Gastrocnemius medialis (tissue), 4 donors: ENCODE results near the gene CLPTM1L. TPM values are rescaled to one million over a fixed set of nuclear protein-coding genes. Genes with fewer than 3 reads are reported as not detected.

Experiments used
- ATAC-seq, 2 donors: fragments of 150-250 bp; one replicate each; pipeline ENCODE4 v1.9.1; 2016
- DNase-seq, 2 donors: peaks; one replicate each; pipeline ENCODE4 v3.0.0-alpha.2; 2019
- H3K27ac ChIP-seq, 4 donors: fragments of 200-600 bp; sonication (generic); 1 replicate in 1 of 4; 2 replicates in 3 of 4; pipeline ENCODE4 v1.5.1; 2016 to 2018; ENCODE audit warnings: mild to moderate bottlenecking in 2 of 4, moderate library complexity in 1 of 4
- H3K27me3 ChIP-seq, 3 donors: fragments of 200-600 bp; sonication (generic) in 2 of 3; 1 replicate in 1 of 3; 2 replicates in 2 of 3; pipeline versions ENCODE4 v1.5.1 to v1.6.0; 2016 to 2019; ENCODE audit warnings: mild to moderate bottlenecking in 1 of 3, moderate library complexity in 1 of 3
- H3K36me3 ChIP-seq, 2 donors: fragments of 200-600 bp; sonication (generic) in 1 of 2; one replicate each; pipeline ENCODE4 v1.5.1; 2017 to 2018
- H3K4me1 ChIP-seq, 2 donors: fragments of 200-600 bp; sonication (generic) in 1 of 2; one replicate each; pipeline ENCODE4 v1.5.1; 2016 to 2017; ENCODE audit warnings: mild to moderate bottlenecking in 2 of 2
- H3K4me3 ChIP-seq, 4 donors: fragments of 200-600 bp; sonication (generic) in 3 of 4; 1 replicate in 1 of 4; 2 replicates in 3 of 4; pipeline ENCODE4 v1.5.1; 2016 to 2019; ENCODE audit warnings: mild to moderate bottlenecking in 2 of 4
- H3K9me3 ChIP-seq, 3 donors: fragments of 200-600 bp; sonication (generic) in 2 of 3; 1 replicate in 1 of 3; 2 replicates in 2 of 3; pipeline ENCODE4 v1.5.1; 2016 to 2019
- CTCF ChIP-seq, 5 experiments: fragments of 450-650 bp in 3 of 5; fragments of 200-600 bp in 2 of 5; sonication (generic) in 2 of 5; IDR thresholded peaks in 4 of 5; conservative IDR thresholded peaks in 1 of 5; 1 replicate in 4 of 5; 2 replicates in 1 of 5; pipeline ENCODE4 v1.5.1; 2016 to 2019; ENCODE audit warnings: antibody characterized with exemption in 5 of 5, mild to moderate bottlenecking in 3 of 5, moderate library complexity in 3 of 5
- POLR2A ChIP-seq, 2 donors: fragments of 450-650 bp; IDR thresholded peaks; one replicate each; pipeline ENCODE4 v1.6.1; 2017; ENCODE audit warnings: antibody characterized with exemption in 2 of 2, mild to moderate bottlenecking in 2 of 2, moderate library complexity in 2 of 2
- in situ Hi-C, 4 donors: fragments of 200-750 bp; cut with MboI; loops; one replicate each; pipeline versions ENCODE4 v1.15.0 to v1.8.0; 2017; ENCODE audit warnings: low sequenced_read_pairs in 4 of 4
- intact Hi-C: fragments of 100-400 bp; cut with DNase I; formaldehyde crosslinking; loops from one replicate; pipeline ENCODE4 v1.15.1; 2023; ENCODE audit warnings: low total_unique reads
- total RNA-seq, 4 donors: library from RNA; depleted of rRNA; stranded (reverse); fragments of >200 nt; gene quantifications; one replicate each; pipeline versions ENCODE4 v1.1.0 to v1.2.3, GENCODE V29; 2016

CLPTM1L gene
- total RNA-seq, 4 donors from 2014 or later, result 29.4 to 41.0 (median 36.8) TPM

GRCh38 chr5:1274471-1274870 lies 70.4 kb downstream of the CLPTM1L start:
- Histone ChIP-seq H3K9me3 (no peaks in the 10 kb centered on the region), H3K36me3 (no peaks in the 10 kb centered on the region), H3K4me1 (no peaks in the 10 kb centered on the region), H3K4me3 (no peak overlapping the region), H3K27ac (no peak overlapping the region), H3K27me3 (no peaks in the 10 kb centered on the region)
- intact Hi-C loops (no loop called here), in situ Hi-C loops (no loop called here)
- no peak for TF ChIP-seq POLR2A (IDR thresholded peaks at IDR 0.05)
- no peak for TF ChIP-seq CTCF (IDR thresholded peaks at IDR 0.05 in 4 of 5, conservative IDR thresholded peaks at IDR 0.05 in 1 of 5)
- DNase-seq, result no peak
- ATAC-seq, result no peak

- H3K9me3 ChIP-seq, result no peaks in the 10 kb centered on the region
- H3K4me3 ChIP-seq, result no peak overlapping the region
- DNase-seq (no peak), ATAC-seq (no peak)
- no peaks in the 10 kb centered on the region for H3K36me3 ChIP-seq
- H3K27me3 ChIP-seq, result no peaks in the 10 kb centered on the region
- in situ Hi-C loops, result no loop called here
- intact Hi-C loops, result no loop called here
- TF ChIP-seq CTCF (IDR thresholded peaks at IDR 0.05 in 4 of 5, conservative IDR thresholded peaks at IDR 0.05 in 1 of 5), result no peak
- TF ChIP-seq POLR2A (IDR thresholded peaks at IDR 0.05), result no peak
- no peak overlapping the region for H3K27ac ChIP-seq
- H3K4me1 ChIP-seq, result no peaks in the 10 kb centered on the region
Observed at GRCh38 chr5:1273745-1274144, 71.2 kb downstream of the CLPTM1L start.

GRCh38 chr5:1272201-1272600 lies 72.7 kb downstream of the CLPTM1L start:
- no peak overlapping the region for H3K4me3 ChIP-seq
- intact Hi-C loops (no loop called here), in situ Hi-C loops (no loop called here)
- no peaks in the 10 kb centered on the region for H3K27me3 ChIP-seq
- H3K36me3 ChIP-seq, result no peaks in the 10 kb centered on the region
- DNase-seq (no peak), ATAC-seq (no peak)
- TF ChIP-seq POLR2A (IDR thresholded peaks at IDR 0.05) (no peak), CTCF (IDR thresholded peaks at IDR 0.05 in 4 of 5, conservative IDR thresholded peaks at IDR 0.05 in 1 of 5) (no peak)
- H3K27ac ChIP-seq, result no peak overlapping the region
- no peaks in the 10 kb centered on the region for H3K4me1 ChIP-seq
- H3K9me3 ChIP-seq, result no peaks in the 10 kb centered on the region

- no peaks in the 10 kb centered on the region for H3K36me3 ChIP-seq
- intact Hi-C loops, result no loop called here
- H3K27ac ChIP-seq, result no peak overlapping the region
- no peaks in the 10 kb centered on the region for H3K27me3 ChIP-seq
- TF ChIP-seq CTCF (IDR thresholded peaks at IDR 0.05 in 4 of 5, conservative IDR thresholded peaks at IDR 0.05 in 1 of 5) (no peak), POLR2A (IDR thresholded peaks at IDR 0.05) (no peak)
- in situ Hi-C loops, result no loop called here
- no peaks in the 10 kb centered on the region for H3K4me1 ChIP-seq
- no peaks in the 10 kb centered on the region for H3K9me3 ChIP-seq
- DNase-seq (no peak), ATAC-seq (no peak)
- H3K4me3 ChIP-seq, result no peak overlapping the region
Observed at GRCh38 chr5:1270933-1271914, 73.7 kb downstream of the CLPTM1L start.
